ENCODE measurements around the gene GOLGA6L2. TPM values are rescaled to one million over a fixed set of nuclear protein-coding genes. Genes with fewer than 3 reads are reported as not detected.
"Not testable (repeated sequence)": the region's sequence is repeated elsewhere in the genome, so short reads cannot be mapped to it uniquely, and the experiment has no call there.

GOLGA6L2 gene, protein sequence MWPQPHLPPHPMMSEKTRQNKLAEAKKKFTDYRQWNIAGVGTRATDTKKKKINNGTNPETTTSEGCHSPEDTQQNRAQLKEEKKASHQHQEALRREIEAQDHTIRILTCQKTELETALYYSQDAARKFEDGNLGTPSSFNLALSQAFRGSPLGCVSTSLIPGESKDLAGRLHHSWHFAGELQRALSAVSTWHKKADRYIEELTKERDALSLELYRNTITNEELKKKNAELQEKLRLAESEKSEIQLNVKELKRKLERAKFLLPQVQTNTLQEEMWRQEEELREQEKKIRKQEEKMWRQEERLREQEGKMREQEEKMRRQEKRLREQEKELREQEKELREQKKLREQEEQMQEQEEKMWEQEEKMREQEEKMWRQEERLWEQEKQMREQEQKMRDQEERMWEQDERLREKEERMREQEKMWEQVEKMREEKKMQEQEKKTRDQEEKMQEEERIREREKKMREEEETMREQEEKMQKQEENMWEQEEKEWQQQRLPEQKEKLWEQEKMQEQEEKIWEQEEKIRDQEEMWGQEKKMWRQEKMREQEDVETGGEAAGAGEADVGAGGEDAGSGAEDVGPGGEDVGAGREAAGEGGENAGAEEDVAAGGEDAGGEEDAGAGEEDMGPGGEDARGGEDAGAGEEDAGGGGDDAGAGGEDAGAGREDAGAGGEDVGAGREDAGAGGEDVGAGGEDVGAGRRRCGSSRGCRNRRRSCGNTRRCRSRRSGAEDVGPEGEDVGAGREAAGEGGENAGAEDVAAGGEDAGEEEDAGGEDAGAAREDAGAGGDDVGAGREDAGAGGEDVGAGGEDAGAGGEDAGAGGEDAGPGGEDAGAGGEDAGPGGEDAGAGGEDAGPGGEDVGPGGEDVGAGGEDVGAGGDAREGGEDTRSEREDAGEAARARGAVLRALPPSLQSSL
- not detected for polyA plus RNA-seq (ENCODE audit: insufficient read length in 10 of 10)
- long read RNA-seq, donor 1, result 0 reads
- long read RNA-seq, donor 2, result 0 reads
- long read RNA-seq, donor 3, result 0 reads
- long read RNA-seq, donor 4, result 0 reads
- long read RNA-seq, donor 5, result 0 reads
- long read RNA-seq, donor 6, result 0 reads
- long read RNA-seq, donor 7, result 0 reads
- long read RNA-seq, donor 8, result 0 reads
- long read RNA-seq, donor 9, result 0 reads

DNA sequence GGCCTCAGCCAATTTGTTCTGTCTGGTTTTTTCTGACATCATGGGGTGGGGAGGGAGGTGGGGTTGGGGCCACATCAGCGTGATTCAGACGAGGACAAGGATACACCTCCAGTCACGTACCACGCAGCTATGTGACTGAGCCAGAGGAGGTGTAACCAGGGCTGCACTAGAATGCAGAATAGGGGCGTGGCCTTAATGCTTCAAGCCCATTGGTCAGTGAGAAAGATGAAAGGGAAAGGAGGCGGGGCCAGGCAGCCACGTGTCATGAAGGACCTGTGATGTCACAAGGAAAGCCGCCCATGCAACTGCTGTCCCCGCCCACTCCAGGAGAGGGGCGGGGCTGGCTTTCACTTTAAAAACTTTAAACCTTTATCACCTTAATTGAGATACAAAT, at the start of gene GOLGA6L2:
Gene GOLGA6L2, minus strand, starts transcription at position 137 of the 394 bp plus-strand sequence. Its CDS starts 62 bp downstream, at position 75.
- DNase-seq, result no peak

DNA sequence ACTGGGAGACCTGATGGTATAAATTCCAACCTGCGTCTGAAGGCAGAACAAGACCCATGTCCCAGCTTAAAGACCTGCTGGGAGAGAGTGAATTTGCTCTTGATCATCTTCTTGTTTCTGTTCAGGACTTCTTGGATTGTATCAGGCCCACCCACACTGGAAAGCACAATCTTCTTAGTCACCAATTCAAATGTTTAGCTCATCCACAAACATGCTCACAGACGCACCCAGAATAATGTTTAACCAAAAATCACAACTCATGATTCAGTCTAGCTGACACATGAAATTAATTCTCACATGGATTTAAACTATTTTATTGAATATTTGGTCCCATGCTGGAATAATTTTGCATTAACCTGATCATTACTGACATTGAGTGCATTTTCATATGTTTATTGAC, 37.8 kb upstream of the GOLGA6L2 start:
- no peak for DNase-seq

DNA sequence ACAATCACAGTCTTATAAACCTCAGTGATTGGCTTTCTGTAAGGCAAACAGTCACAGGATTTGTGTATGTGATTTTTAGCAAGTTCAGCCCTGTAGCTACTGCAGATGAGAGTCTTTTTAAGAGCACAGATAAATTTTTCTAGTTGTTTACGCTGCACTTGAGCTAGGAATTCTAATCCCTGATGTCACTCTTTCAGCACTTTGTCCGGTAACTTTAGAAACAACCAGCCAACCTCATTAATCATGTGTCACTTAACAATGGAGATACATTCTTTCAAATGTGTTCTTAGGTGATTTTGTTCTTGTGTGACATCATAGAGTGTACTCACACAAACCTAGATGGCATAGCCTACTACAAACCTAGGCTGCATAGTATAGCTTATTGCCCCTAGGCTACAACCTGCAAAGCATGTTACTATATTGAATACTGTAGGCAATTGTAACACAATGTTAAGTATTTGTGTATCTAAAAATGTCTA, 36.8 kb upstream of the GOLGA6L2 start:
- DNase-seq, result no peak

DNA sequence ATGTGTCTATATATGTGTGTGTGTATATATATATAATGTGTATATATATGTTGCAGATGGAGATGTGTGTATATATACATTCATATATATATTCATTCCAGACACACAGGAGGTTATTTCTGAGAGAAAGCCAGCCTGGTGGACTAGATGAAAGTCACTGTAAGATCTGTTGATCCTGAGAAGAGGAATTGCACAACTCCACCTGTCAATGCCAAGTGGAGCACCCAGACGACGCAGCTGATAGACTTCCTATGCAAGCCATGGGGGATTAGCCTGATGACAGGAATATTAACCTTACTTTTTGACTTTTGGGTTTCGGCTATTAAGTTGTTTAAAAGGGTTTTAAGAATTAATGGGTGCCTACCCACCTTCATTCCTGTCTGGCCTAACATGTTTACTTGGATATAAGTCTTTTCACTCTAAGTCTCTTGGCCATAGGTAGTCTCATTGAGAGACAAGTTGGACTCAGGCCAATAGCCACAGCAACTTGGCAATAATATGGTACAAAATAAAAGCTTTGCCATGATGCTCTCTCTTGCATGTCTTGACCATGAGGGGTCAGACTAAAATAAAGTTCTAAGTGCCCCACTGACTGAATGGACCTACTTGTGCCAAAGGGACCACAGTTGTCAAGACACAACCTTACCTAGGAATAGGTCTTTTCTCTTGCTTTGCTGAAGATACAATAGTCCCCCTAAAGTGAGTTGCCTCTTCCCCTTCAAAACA, 35.9 kb upstream of the GOLGA6L2 start:
- DNase-seq, result no peak

DNA sequence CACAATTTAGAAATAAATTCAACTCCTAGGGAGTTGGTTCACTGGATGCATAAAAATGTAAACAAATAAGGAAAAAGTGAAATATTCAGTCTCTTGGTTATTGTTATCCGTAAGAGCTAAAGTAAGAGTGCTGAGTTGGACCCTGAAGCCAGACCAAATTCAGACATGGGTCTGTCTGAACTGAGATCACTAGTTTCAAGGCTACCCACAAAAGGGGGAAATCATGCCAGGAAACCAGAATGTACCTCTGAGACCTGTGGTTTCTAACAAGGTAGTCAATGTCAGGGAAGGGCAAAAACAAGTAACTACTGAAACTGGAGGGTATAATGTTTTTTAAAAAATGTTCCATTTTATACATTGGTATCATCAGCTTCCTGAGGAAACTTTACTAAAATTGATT, 35.2 kb upstream of the GOLGA6L2 start:
- no peak for DNase-seq

DNA sequence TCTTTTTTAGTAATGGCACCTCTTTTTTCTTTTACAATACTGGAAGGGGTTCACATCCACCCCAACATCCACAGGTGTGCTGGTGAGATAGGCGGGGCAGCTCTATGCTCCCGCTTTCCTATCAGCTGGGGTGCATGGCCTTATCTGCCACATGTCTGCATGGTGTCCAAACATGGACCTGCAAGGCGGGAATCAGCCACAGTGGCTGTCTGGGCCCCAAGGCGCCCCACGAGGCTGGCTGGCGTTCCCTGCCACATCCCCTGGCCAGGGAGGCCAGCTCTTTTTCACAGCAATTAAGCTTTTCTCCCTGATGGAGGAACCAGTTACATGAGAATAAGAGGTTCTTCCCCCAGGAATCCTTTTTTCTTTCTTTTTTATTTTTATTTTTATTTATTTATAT, 30.9 kb upstream of the GOLGA6L2 start:
- no peak for DNase-seq

DNA sequence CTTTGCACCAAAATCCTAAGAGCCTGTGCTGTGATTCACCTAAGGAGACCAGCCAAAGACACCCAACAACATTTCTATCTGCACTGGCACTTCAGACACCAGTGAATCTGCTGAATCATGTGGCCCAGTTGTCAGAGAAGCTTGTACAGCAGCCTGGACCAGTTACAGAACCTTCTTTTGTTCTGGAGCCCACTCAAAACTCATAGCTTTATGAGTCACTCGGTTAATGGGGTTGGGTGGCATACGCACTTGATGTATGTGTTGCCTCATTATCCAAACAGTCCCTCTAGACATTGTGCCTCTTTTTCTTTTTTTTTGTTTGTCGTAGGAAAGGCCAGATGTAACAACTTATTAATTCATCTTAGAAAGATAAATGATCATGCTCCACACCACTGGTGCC, 25.6 kb upstream of the GOLGA6L2 start:
- no peak for DNase-seq

DNA sequence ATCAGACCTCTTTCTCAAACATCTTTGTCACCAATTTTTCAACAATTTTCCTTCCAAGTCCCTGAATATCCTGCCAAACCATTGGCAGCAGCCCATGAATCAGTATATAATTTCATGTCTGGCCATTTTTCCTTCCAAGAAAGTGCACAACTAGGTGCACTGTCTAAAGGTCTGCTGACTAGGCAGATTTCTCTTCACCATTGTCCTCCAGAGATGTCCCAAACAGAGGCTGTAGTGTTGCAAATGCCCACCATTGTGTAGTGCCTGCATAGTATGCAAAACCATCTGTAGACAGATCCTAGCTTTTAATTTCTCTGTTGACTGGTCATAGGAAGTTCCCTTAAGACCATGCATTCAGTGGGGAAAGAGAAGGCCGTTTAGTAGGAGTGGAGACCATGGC, 25.0 kb upstream of the GOLGA6L2 start:
- no peak for DNase-seq

DNA sequence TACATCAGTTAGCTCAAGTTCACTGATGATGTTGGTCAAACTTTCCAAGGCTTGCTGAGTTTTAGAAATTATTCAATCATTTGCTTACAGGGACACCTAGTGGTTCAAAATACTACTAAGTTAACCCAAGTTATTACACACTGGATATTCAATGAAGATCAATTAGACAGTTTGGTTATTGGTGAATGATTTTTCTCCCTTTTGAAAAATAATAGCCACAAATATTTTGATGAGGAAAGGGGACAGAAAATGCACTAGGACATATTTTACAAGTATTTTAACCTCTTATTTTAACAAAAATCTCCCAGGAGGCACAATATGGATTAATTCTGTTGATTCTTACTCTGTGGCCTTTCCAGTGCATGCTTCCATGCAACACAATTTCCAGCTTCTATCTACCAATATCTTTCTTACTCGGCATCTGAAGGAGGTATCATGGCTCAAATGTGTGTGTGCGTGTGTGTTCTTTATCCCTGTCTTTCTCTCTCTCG, 20.1 kb upstream of the GOLGA6L2 start:
- peak in 2 of 3 donors; percentile 16 to 35 for DNase-seq

DNA sequence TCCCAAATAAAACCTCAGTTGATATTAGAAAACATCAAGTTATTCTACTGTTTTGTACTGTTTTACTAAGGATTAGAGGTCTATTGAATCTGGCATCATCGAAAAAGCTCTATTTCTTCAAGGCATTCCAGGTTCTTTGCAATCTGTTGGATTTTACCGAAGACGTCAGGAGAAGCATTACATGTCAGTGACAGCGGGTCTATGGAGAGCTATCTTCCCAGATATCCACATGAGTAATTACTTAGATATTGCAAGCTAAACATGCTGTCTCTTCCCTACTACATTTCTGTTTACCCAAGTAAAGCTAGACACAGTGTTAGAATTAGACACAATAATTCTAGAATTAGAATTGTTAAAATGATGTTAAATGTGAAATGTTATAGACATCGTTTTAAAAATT, 10.8 kb upstream of the GOLGA6L2 start:
- no peak for DNase-seq

DNA sequence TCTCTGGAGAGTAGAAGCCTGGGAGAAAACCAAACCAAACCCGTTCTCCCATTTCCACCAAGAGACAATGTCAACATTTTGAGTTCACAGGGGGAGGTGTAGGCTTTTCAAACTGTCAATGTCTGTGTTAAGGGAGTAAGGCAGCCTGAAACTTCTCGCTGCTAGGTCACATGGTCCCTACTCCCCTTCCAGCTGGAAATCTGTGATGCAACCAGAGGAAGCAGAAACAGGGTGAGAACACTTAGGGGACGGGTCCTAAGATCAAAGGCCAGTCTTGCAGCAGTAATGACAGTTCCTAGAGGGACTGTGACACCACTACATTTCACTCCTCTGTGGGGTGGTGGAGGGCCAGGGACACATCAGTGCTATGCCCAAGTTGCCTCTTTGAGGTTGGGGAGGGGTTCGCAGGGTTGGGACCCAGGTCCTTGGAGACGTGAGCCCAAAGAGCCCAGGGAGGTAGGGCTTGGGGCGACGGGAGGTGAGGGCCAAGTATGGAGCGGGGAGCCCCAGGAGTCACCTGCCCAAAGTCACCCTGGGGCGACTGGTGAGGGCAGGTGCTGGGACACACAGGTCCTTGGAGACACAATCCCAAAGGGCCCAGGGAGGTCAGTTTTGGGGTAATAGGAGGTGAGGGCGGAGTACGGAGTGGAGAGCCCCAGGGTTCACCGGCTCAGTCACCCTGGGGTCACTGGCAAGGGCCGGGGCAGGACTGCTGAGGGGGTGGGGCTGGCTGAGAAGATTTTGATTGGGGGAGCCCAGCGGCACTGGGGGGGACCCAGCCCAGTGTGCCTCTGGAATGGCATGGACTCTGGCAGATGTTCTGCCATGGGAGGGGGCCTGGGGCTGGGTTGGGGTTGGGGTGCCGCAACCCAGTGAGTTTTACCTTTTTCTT, 582 bp downstream of the GOLGA6L2 start:
- DNase-seq, result no peak

DNA sequence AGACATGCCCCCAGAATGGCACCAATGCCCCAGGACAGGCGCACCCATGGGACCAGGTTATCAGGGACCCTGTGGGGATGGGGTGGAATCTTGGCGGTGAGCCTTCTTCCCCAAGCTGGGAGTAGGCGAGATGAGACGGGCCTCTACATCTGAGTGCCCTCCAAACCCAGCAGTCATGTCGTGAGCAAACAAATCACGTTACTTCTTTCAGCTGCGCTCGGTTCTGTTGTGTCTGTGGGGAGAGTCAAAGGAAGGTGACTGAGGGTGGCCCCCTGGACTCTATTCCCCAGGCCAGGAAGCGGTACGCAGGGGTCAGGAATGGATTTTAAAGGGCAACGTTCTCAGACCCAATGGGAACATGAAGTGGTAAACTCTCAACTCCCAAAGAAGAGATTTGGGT, 2.8 kb downstream of the GOLGA6L2 start:
- DNase-seq, result no peak

DNA sequence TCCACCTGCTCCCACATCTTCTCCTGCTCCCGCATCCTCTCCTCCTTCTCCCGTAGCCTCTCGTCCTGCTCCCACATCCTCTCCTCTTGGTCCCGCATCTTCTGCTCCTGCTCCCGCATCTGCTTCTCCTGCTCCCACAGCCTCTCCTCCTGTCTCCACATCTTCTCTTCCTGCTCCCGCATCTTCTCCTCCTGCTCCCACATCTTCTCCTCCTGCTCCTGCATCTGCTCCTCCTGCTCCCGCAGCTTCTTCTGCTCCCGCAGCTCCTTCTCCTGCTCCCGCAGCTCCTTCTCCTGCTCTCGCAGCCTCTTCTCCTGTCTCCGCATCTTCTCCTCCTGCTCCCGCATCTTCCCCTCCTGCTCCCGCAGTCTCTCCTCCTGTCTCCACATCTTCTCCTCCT, 5.8 kb downstream of the GOLGA6L2 start:
- no peak for DNase-seq

DNA sequence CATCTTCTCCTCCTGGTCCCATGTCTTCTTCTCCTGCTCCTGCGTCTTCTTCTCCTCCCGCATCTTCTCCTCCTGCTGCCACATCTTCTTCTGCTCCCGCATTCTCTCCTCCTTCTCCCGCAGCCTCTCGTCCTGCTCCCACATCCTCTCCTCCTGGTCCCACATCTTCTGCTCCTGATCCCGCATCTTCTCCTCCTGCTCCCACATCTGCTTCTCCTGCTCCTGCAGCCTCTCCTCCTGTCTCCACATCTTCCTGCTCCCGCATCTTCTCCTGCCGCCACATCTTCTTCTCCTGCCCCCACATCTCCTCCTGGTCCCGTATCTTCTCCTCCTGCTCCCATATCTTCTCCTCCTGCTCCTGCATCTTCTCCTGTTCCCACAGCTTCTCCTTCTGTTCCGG, 6.4 kb downstream of the GOLGA6L2 start:
- DNase-seq, result no peak

DNA sequence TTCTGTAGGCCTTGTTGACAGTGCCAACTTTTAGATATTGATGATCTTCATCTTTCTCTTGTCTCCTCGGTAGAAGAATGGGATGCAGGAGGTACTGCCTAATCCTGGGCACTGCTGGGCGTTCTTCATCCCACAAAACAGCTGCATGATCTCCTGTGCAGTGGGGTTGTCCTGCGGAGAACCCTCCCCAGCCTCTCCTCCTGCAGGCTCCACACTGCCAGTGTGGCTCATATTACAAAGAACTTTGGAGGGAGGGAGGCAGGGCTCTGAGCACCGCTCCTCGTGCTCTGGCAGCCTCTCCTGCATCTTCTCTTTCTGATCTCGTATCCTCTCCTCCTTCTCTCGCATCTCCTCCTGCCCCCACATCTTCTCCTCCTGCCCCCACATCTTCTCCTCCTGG, 7.5 kb downstream of the GOLGA6L2 start:
- no peak for DNase-seq

DNA sequence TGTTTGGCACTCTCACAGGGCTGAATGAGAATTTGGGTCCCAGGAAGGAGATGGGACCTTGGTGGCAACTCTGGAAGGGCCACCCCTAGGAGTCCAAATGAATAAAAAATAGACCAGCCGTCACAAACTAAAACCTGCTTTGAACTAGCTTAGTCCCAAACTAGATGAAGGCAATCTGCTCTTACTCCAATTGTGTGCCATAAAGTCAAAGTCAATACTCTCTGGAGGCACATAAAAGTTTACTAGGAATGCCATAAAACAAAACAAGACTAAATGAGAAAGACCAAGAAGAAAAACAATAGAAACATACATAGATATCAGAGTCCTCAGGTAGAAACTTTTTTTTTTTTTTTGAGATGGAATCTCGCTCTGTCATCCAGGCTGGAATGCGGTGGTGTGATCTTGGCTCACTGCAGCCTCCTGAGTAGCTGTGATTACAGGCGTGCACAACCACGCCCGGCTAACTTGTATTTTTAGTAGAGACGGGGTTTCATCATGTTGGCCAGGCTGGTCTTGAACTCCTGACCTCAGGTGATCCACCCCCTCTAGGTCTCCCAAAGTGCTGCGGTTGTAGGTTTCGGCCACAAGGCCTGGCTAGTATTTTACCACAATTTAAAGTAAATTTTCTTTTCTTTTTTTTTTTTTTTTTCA, 8.1 kb downstream of the GOLGA6L2 start:
- DNase-seq, result no peak

DNA sequence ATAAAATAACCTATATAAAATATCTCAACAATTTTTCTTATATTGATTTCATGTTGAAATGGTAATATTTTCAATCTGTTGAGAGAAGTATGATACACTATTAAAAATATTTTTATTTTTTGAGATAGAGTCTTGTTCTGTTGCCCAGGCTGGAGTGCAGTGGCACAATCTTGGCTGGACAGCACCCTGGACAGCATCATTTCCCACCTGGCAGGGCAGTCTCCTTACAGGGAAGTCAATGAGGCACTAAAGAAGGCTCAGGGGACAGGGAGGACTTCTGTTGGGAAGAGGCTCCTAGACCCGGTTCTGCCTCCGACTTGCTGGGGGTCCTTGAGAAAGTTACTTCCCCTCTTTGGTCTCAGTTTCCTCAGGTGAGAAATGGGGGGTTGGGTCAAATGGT, 9.4 kb downstream of the GOLGA6L2 start:
- DNase-seq, result no peak

DNA sequence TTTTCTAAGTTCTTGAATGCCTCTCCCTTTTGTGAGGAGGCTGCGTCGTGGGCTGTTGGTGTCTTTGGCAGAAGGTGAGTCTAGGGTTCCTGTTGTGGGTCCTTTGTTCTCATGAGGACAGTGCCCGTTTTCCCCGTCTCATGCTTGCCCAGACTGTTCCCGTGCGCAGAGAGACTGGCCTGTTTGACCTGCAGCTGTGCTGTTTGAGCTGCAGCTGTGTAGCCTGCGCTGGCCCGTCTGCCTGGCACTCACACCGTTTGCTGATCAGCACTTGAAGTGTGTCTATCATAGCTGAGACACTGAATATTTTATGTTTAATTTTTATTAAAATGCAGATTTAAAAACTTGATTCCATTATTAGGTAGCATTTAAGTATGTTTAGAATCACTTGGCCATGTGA, 9.9 kb downstream of the GOLGA6L2 start:
- no peak for DNase-seq

DNA sequence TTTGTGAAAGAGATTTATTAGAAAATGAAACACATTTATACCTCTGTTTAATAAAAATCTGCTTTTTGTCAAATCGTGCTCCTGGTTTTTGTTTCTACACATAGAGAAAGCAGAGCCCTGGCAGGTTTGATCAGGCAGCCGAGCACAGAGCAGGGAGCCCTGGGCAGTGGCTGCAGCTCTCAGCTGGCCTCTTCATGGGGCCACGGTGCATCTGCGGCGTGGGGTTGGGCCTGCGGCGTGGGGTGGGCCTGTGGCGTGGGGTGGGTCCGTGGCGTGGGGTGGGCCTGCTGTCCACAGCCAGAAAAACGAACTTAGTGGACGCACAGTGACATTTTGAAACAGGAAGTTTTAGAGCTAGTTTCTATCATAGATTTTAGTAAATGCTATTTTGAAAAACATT, 10.6 kb downstream of the GOLGA6L2 start:
- DNase-seq, result no peak

DNA sequence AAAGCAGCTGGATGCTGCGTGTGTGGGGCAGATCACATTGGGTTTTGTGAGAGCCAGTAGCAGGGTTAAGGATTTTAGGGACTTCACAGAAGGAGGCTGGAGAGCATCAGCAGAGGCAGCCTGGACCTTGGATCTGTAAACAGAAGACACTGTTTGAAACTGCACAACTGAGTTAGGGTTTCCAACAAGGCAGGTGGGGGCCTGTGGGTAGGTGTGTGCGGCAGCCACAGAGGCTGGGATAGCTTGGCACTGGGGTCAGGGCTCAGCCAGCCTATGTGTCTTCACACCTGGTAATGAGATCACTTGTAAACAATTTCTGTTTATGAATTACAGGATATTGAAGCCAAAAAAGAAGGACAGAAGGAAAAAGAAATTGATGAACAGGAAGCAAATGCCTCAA, 12.3 kb downstream of the GOLGA6L2 start:
- not testable (repeated sequence) for DNase-seq

All from muscle of back (tissue), 13 donors.